22Rv1 (cell line): ENCODE results near the gene TCF12.

Experiments
- H3K27ac ChIP-seq: fragments of 450-650 bp; 2 replicates; pipeline ENCODE4 v1.5.1; 2017
- CTCF ChIP-seq: fragments of 450-650 bp; IDR thresholded peaks from 2 replicates; pipeline ENCODE4 v1.5.1; 2017; ENCODE audit warnings: mild to moderate bottlenecking
- ZFX ChIP-seq: fragments of 450-650 bp; IDR thresholded peaks from 2 replicates; pipeline ENCODE4 v1.6.1; 2017; ENCODE audit warnings: antibody characterized with exemption, borderline replicate concordance

TCF12 gene

GRCh38 chr15:57059026-57059660 is 140.7 kb downstream of the TCF12 start:
- TF ChIP-seq CTCF (no peak), ZFX (no peak)

DNA sequence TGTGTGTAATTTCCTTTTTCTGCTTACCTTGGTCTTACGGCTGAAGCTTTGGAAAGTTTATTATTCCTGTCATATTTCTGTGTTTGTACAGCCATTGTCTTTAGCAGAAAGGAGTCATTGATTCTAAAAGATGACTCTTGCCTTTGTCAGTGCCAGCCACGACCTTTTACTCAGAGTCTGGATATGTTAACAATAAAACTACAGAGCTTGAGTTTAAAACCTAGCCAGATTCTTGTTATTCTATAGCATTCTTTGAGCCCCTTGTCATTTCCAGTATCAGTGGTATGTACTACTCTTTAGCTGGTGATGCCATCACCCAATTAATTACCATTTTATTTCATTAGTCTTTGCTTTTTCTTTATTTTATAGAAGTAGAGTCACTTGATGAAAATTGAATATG is 142.4 kb downstream of the TCF12 start:
- no peak for TF ChIP-seq CTCF
- no peak for TF ChIP-seq ZFX

More at GRCh38 chr15:57059026-57059660, 140.7 kb downstream of the TCF12 start:
- H3K27ac ChIP-seq: no peak overlapping the region

DNA sequence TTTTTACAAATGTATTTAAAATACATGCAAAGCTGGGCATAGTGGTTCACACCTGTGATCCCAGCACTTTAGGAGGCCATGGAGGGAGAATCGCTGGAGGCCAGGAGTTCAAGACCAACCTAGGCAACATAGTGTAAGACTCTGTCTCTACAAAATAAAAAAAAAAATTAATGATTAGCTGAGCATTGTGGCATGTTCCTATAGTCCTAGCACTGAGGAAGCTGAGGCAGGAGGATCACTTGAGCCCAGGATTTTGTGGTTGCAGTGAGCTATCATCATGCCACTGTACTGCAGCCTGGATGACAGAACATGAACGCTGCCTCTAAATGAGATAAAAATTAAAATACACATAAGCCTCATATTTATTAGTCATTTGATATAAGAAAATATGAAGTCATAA is 142.8 kb downstream of the TCF12 start:
- no peak for TF ChIP-seq ZFX
- H3K27ac ChIP-seq: no peak overlapping the region

More for the DNA sequence above, 142.4 kb downstream of the TCF12 start:
- H3K27ac ChIP-seq: no peak overlapping the region

- H3K27ac ChIP-seq: no peak overlapping the region
- TF ChIP-seq ZFX: no peak
- no peak for TF ChIP-seq CTCF
Observed at GRCh38 chr15:57061696-57062095, 143.3 kb downstream of the TCF12 start.

DNA sequence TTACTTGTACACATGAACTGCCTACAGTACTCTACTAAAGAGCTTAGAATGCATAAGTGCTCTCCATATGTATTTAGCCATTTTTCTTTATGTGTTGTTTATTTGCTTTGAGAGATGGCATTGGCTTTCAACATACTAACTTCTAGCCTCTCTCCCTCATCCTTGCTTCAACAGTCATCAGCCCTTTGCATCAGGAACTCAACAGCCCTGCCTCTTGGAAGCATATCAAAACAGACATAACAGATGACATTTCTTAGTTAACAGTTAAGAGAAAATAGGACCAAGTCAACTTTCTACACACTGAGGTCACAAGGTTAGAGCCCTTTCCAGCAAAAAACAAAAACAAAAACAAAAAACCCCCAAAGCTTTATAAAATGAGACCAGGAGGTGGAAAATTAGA is 145.6 kb downstream of the TCF12 start:
- H3K27ac ChIP-seq: no peak overlapping the region
- no peak for TF ChIP-seq ZFX
- TF ChIP-seq CTCF: no peak

- TF ChIP-seq ZFX: no peak
- TF ChIP-seq CTCF: no peak
- H3K27ac ChIP-seq: no peak overlapping the region
Observed at GRCh38 chr15:57069423-57069822, 151.0 kb downstream of the TCF12 start.

DNA sequence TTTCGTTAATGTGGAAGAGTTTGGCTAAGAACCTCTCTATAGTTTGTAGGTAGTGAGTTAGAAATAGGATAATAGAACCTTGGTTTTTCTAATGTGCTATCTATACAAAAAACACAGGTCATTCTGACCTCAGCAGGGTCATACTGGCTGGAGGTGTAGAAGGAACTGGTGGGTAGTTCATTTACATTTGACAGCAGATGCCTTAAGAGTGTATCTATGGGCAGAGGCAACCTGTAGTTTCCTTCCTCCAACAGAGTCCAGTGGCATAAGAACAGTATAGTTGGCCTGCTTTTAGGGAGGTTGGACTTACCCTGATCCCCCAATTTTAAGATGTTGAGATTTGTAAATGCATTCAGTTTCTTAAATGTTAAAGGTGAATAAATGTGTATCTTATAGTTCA is 152.2 kb downstream of the TCF12 start:
- H3K27ac ChIP-seq: no peak overlapping the region
- no peak for TF ChIP-seq ZFX
- no peak for TF ChIP-seq CTCF

DNA sequence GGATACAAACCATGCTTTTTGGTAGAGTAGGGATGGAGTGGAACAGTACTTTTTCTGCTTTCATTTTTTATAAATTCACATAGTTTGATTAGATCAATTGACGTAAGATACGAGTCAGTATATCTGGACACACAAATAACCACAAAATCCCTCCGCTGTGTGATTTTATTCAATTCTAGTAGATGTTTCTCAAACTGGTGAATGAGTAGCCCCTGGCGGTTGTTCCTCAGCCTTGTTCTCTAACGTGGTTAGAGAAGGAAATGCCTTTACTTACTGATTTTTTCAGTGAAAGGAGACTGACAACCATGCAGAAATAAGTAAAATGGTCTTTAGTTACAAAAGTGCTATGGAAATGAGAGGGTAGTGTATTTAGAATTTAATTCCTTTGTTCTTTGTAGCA is 161.0 kb downstream of the TCF12 start:
- TF ChIP-seq ZFX (no peak), CTCF (no peak)

More for the DNA sequence above, 161.0 kb downstream of the TCF12 start:
- H3K27ac ChIP-seq: no peak overlapping the region
